SK-N-MC (cell line): ENCODE data around the gene IL17RC.
"Not testable (repeated sequence)": the region's sequence is repeated elsewhere in the genome, so short reads cannot be mapped to it uniquely, and the experiment has no call there.

Experiments
- DNase-seq: peaks from one replicate; pipeline ENCODE4 v3.0.0-alpha.2; 2011; ENCODE audit warnings: low read depth, low spot score
- H3K27ac ChIP-seq: fragments of 200-600 bp; sonication (generic); 2 replicates; pipeline ENCODE4 v1.5.1; 2016; ENCODE audit warnings: mixed run types
- H3K36me3 ChIP-seq: fragments of 200-600 bp; sonication (generic); 2 replicates; pipeline ENCODE4 v1.6.1; 2017; ENCODE audit warnings: antibody characterized with exemption, low read length, mixed read lengths; ENCODE audit not compliant: insufficient read depth
- H3K4me3 ChIP-seq: fragments of 200-600 bp; sonication (generic); 2 replicates; pipeline ENCODE4 v1.5.1; 2016
- H3K9ac ChIP-seq: fragments of 200-600 bp; sonication (generic); 2 replicates; pipeline ENCODE4 v1.8.0; 2017; ENCODE audit warnings: mixed run types, mixed read lengths; ENCODE audit not compliant: insufficient read length
- H3K9me3 ChIP-seq: fragments of 200-600 bp; sonication (generic); 2 replicates; pipeline ENCODE4 v1.6.1; 2017; ENCODE audit warnings: low read depth, mild to moderate bottlenecking, antibody characterized with exemption, low read length, moderate library complexity, mixed read lengths
- EZH2 ChIP-seq: fragments of 200-600 bp; sonication (generic); IDR thresholded peaks from one replicate; pipeline ENCODE4 v1.6.1; 2017; ENCODE audit warnings: antibody characterized with exemption
- FOXP2 ChIP-seq: optimal IDR thresholded peaks from 2 replicates; pipeline ENCODE3; 2011; ENCODE audit warnings: mild to moderate bottlenecking, moderate library complexity; ENCODE audit not compliant: insufficient read depth; ENCODE audit errors: extremely low read length, control extremely low read depth
- POLR2AphosphoS5 ChIP-seq: IDR thresholded peaks from 2 replicates; pipeline ENCODE4 v1.6.1; 2012; ENCODE audit warnings: mild to moderate bottlenecking, low read depth, low read length, borderline replicate concordance

Gene IL17RC

DNA sequence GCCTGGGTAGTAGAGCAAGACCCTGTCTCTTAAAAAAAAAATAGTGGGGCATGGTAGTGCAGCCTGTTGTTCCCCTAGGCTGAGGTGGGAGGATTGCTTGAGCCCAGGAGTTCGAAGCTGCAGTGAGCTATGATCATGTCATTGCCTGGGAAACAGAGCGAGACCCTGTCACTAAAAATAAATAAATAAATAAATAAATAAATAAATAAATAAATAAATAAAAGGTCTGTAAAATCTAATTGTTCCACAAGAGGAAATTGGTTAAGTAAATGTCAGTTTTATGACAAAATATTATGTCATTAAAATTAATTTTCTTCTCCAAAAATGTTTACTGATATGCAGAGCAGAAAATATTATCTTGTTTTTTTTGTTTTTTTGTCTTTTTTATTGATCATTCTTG lies 22.1 kb downstream of the IL17RC start:
- Histone ChIP-seq H3K4me3 (no peak overlapping the region), H3K36me3 (no peaks in the 10 kb centered on the region), H3K9me3 (no peaks in the 10 kb centered on the region), H3K9ac (no peak overlapping the region), H3K27ac (no peak overlapping the region)
- no peak for DNase-seq
- TF ChIP-seq FOXP2 (no peak), EZH2 (no peak), POLR2AphosphoS5 (no peak)

GRCh38 chr3:9939906-9940305 lies 23.0 kb downstream of the IL17RC start:
- not testable (repeated sequence) for H3K9me3 ChIP-seq, H3K9ac ChIP-seq, H3K4me3 ChIP-seq, H3K36me3 ChIP-seq, DNase-seq, H3K27ac ChIP-seq

DNA sequence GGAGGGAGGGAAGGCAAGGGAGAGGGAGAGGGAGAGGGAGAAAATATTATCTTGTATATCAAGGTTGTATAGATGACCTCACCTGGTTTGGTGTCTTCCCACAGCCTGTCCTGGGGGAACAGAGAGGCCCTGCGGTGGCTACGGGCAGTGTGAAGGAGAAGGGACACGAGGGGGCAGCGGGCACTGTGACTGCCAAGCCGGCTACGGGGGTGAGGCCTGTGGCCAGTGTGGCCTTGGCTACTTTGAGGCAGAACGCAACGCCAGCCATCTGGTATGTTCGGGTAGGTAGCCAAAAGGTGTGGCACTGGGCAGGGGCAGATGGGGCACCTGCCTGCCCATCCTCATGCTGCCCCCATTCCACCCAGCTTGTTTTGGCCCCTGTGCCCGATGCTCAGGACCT lies 23.8 kb downstream of the IL17RC start:
- TF ChIP-seq FOXP2: no peak
- no peak for TF ChIP-seq POLR2AphosphoS5
- TF ChIP-seq EZH2: no peak
- no peak overlapping the region for H3K4me3 ChIP-seq
- no peaks in the 10 kb centered on the region for H3K36me3 ChIP-seq
- no peak overlapping the region for H3K9ac ChIP-seq
- H3K9me3 ChIP-seq: no peaks in the 10 kb centered on the region
- no peak for DNase-seq
- H3K27ac ChIP-seq: no peak overlapping the region

DNA sequence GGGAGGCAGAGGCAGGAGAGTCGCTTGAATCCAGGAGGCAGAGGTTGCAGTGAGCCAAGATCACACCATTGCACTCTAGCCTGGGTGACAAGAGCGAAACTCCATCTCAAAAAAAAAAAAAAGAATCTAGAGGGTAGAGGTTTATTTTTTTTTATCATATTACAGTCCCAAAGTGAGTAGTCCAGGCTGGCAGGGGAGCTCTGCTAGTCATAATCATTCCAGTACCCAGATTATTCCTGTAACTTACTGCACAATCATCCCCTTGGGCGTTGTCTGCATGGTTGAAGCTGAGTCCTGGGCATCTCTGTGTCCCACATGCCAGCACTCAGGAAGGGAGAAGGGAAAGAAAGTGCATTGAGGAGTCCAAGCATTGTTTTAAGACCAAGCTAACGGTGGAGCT lies 25.3 kb downstream of the IL17RC start:
- no peak for DNase-seq
- H3K9ac ChIP-seq: no peak overlapping the region
- TF ChIP-seq EZH2 (no peak), POLR2AphosphoS5 (no peak), FOXP2 (no peak)
- no peaks in the 10 kb centered on the region for H3K36me3 ChIP-seq
- H3K9me3 ChIP-seq: no peaks in the 10 kb centered on the region
- no peak overlapping the region for H3K4me3 ChIP-seq
- no peak overlapping the region for H3K27ac ChIP-seq

- Histone ChIP-seq H3K4me3 (no peak overlapping the region), H3K27ac (no peak overlapping the region), H3K9ac (no peak overlapping the region), H3K9me3 (no peaks in the 10 kb centered on the region), H3K36me3 (no peaks in the 10 kb centered on the region)
- TF ChIP-seq EZH2 (no peak), POLR2AphosphoS5 (no peak), FOXP2 (no peak)
- no peak for DNase-seq
Observed at GRCh38 chr3:9942934-9943690, 26.2 kb downstream of the IL17RC start.

- no peak for DNase-seq
- TF ChIP-seq FOXP2: no peak
- TF ChIP-seq EZH2: no peak
- H3K27ac ChIP-seq: no peak overlapping the region
- H3K36me3 ChIP-seq: no peaks in the 10 kb centered on the region
- H3K9me3 ChIP-seq: no peaks in the 10 kb centered on the region
- no peak overlapping the region for H3K4me3 ChIP-seq
- H3K9ac ChIP-seq: no peak overlapping the region
Observed at GRCh38 chr3:9944271-9944670, 27.4 kb downstream of the IL17RC start.

DNA sequence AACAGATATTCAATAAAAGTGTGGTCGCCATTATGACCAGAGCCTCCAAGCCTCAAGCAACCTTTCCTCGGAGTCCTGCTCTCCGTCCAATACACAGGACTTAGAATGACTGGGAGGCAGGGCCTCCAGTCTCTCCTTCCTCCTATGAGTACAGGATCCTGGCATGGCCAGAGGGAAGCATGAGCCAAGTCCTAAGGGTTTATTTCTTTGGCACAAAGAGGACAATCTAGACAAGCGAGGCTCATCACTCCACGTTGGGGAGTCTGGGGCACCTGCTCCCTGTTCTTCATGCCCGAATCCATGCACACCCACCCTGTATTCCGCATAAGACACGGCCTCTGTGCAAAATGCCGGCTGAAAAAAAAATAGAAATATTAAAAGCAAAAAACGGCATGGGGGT lies 28.5 kb downstream of the IL17RC start:
- TF ChIP-seq FOXP2 (no peak), EZH2 (no peak), POLR2AphosphoS5 (no peak)
- Histone ChIP-seq H3K9ac (no peak overlapping the region), H3K9me3 (no peaks in the 10 kb centered on the region), H3K36me3 (no peaks in the 10 kb centered on the region), H3K27ac (no peak overlapping the region), H3K4me3 (no peak overlapping the region)
- DNase-seq: no peak

DNA sequence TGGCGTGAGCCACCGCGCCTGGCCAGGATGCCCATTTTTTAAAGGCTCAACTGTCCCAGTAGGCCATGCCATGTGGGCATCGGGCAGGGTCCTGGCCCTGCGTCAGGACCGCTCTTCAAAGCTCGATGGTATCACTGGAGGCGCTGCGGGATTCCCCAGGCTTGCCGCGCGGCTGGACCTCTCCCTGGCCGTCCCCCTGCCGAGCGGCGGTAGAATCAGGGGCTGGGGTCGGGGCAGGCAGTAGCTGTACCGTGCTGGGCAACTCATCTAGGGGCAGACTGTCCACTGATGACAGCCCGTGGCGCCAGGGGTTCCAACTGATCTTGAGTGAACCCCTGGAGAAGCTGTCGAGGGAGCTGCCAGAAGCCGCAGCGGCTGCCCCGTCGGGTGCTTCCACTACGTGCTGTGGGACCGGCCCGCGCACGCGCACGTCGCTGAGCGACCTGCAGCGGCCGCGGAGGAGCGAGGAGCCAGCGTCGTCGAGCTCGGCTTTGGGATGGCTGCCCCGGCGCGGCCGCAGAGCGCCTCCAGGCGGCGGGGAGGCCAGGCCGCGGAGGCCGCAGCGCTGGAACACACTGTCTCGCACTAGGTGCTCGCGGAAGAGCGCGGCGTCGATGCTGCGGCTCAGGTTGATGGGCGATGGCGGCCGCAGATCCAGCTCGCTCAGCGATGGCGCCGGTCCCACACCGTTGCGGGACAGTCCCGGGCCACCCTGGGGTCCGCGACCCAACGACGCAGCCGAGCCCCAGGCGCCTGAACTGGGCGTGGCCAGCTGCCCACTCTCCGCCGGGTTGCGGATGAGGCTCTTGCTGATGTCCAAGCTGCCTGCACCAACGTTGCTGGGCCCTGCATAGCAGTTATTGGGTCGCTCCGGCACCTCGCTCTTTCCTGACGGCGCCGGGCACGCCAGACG lies 29.5 kb downstream of the IL17RC start:
- TF ChIP-seq EZH2 (no peak), POLR2AphosphoS5 (peak; percentile 75; the same call in 1 of the 2 replicates)
- Histone ChIP-seq H3K27ac (no peak overlapping the region), H3K36me3 (no peaks in the 10 kb centered on the region), H3K9ac (no peak overlapping the region), H3K4me3 (peak overlapping the region; percentile 68), H3K9me3 (no peaks in the 10 kb centered on the region)
- DNase-seq: no peak
